Activated CD8-positive, alpha-beta T cell treated with anti-CD3 and anti-CD28 coated beads, Interleukin-2, amount 10 ng/mL, durations not matched to agents 7 days and 5 days (primary cell): ENCODE data around the gene GALR3. TPM values are rescaled to one million over a fixed set of nuclear protein-coding genes. Genes with fewer than 3 reads are reported as not detected.
A peak's percentile ranks its signal among the peaks of the same experiment; 100 is the strongest.

Source experiments
- ATAC-seq: fragments of 150-1000 bp; cut with Tn5 transposase; one replicate; pipeline ENCODE4 v1.10.0; 2021; ENCODE audit warnings: moderate library complexity
- CTCF ChIA-PET: fragments of 350-600 bp; sonication (Branson Sonifier 250); formaldehyde crosslinking; loops from one replicate; lab custom pipeline; 2021; ENCODE audit warnings: antibody characterized with exemption; lab: Charles Lee
- POLR2A ChIA-PET: fragments of 350-600 bp; sonication (Branson Sonifier 250); formaldehyde crosslinking; loops from one replicate; lab custom pipeline; 2021; ENCODE audit warnings: antibody characterized with exemption; lab: Charles Lee
- DNase-seq: peaks from one replicate; pipeline ENCODE4 v3.0.0-alpha.2; 2020
- H3K27ac Mint-ChIP-seq: one replicate; pipeline ENCODE4 v1.8.0; 2021; ENCODE audit warnings: mild to moderate bottlenecking, mixed read lengths
- H3K27me3 Mint-ChIP-seq: one replicate; pipeline ENCODE4 v1.8.0; 2021; ENCODE audit warnings: low read depth, mixed read lengths
- H3K36me3 Mint-ChIP-seq: one replicate; pipeline ENCODE4 v1.8.0; 2021; ENCODE audit warnings: low read depth, mixed read lengths
- H3K4me1 Mint-ChIP-seq: one replicate; pipeline ENCODE4 v1.8.0; 2021; ENCODE audit warnings: low read depth, mixed read lengths
- H3K4me3 Mint-ChIP-seq: one replicate; pipeline ENCODE4 v1.8.0; 2021; ENCODE audit warnings: mild to moderate bottlenecking, mixed read lengths
- H3K9me3 Mint-ChIP-seq: one replicate; pipeline ENCODE4 v1.8.0; 2022; ENCODE audit warnings: mixed read lengths; ENCODE audit not compliant: insufficient read depth
- total RNA-seq, 2 experiments: library from RNA; stranded (reverse); gene quantifications; one replicate each; pipeline ENCODE4 v1.2.3, GENCODE V29; 2021

Gene GALR3, protein sequence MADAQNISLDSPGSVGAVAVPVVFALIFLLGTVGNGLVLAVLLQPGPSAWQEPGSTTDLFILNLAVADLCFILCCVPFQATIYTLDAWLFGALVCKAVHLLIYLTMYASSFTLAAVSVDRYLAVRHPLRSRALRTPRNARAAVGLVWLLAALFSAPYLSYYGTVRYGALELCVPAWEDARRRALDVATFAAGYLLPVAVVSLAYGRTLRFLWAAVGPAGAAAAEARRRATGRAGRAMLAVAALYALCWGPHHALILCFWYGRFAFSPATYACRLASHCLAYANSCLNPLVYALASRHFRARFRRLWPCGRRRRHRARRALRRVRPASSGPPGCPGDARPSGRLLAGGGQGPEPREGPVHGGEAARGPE
- total RNA-seq, result under 1 TPM in 1 of 2 experiments, not detected in 1; 0.24 TPM

DNA sequence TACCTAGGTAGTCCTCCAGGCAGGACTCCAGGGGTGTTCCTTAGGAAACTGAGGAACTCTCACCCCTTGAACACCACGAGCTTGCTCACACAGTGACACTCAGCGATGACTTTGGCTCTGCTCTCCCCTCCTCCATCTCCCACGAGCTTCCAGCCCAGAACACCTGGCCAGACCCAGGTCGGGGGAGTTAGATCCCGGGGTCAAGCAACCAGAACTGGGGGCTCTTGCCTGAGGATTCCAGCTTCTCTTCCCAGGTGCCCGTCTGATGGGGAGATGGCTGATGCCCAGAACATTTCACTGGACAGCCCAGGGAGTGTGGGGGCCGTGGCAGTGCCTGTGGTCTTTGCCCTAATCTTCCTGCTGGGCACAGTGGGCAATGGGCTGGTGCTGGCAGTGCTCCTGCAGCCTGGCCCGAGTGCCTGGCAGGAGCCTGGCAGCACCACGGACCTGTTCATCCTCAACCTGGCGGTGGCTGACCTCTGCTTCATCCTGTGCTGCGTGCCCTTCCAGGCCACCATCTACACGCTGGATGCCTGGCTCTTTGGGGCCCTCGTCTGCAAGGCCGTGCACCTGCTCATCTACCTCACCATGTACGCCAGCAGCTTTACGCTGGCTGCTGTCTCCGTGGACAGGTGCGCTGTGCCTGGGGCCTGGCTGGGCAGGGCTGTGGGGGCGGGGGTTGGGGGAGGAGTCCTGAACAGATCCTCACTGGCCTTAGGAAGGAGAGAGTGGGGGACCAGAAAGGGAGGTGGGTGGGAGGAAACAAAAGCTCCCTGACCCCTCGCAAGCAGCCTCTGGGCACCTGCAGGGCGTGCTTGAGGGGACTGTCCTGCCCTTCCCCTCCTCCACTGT lies at the start of gene GALR3:
TSS of gene GALR3 (plus strand) at position 249 of the 852 bp plus-strand sequence. CDS start at position 274, 25 bp downstream.
- H3K4me1 Mint-ChIP-seq, result peaks cover 16% of the 10 kb centered on the region
- H3K36me3 Mint-ChIP-seq, result peaks cover 4% of the 10 kb centered on the region
- DNase-seq, result no peak
- H3K27me3 Mint-ChIP-seq, result peaks cover 29% of the 10 kb centered on the region
- POLR2A ChIA-PET, result interaction anchor here (1.1 kb wide), 1 partner anchor 142 kb away, joined by 3 read pairs; no protein-coding TSS in a partner anchor
- H3K27ac Mint-ChIP-seq, result no peak within 1 kb of the TSS
- peak within 1 kb of the TSS; percentile 72 for H3K4me3 Mint-ChIP-seq
- CTCF ChIA-PET, result interaction anchor here (1.0 to 1.3 kb wide), 4 partner anchors 10 to 40 kb away, joined by 3 to 6 read pairs (median 4); partner anchors contain the start of genes ANKRD54 and GCAT
- no peak for ATAC-seq
- H3K9me3 Mint-ChIP-seq, result no peaks in the 10 kb centered on the region

DNA sequence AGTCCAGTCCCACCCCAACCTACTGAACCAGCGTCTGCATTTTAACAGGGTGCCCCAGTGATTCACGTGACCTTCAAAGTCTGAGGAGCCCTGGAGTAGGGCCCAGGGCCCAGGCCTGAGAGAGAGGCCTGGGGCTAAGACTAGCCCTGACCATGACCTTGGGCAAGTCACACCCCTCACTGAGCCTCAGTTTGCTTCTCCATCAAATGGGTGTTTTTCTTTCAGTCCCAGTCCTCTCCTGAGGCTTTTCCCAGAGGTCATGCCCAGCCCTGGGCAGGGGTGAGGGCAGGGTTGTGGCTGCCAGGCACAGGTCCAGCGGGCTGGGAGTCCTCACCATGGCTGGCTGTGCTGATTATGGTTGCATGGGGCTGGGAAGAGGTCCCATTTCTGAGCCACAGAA lies 48.5 kb upstream of the GALR3 start:
- CTCF ChIA-PET, result no interaction called here

DNA sequence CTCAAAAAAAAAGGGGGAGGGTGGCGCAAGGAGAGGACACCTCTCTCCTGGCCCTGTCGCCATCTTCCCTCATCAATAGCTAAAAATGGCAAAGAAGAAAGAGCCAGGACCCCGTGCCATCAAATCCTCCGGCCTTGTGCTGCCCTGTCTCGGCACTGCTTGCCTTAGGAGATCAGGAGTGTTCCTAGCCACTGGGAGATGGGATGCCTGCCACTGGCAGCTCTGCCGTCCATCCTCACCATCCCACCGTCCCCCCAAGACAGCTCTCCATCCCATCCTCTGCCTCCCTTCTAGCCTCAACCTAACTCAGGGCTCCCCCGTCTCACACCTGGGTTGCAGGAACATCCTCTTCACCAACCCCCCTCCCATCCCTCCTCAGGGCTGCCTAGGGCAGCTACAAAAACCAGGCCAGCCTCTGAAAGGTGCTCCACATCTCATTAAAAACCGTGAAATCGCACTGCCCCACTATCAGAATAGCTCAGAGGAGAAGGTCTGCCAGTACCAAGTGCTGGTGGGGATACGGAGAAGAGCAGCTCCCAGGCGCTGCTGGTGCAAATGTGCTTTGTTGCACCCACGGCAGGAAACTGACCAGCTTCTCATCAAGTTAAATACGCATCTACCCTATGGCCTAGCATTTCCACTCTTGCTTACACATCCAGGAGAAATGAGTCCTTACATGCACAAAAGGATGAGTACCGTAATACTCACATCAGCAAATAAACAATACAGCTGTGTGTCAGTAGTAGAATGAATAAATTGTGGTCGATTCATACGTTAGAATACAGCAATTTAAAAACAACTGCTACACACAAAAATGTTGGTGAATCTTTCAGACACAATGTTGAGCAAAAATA lies 47.2 kb upstream of the GALR3 start:
- Mint-ChIP-seq H3K4me3 (no peak overlapping the region), H3K9me3 (no peaks in the 10 kb centered on the region), H3K36me3 (peaks cover 13% of the 10 kb centered on the region), H3K27me3 (no peaks in the 10 kb centered on the region), H3K4me1 (no peaks in the 10 kb centered on the region), H3K27ac (peak overlapping the region; percentile 18)
- POLR2A ChIA-PET, result interaction anchor here (0.6 kb wide), 3 partner anchors 231 to 1166 kb away, joined by 3 to 4 read pairs (median 3); no protein-coding TSS in a partner anchor
- CTCF ChIA-PET, result interaction anchor here (0.6 kb wide), 1 partner anchor 150 kb away, joined by 3 read pairs; no protein-coding TSS in a partner anchor
- ATAC-seq (no peak), DNase-seq (no peak)

More for the DNA sequence above, 48.5 kb upstream of the GALR3 start:
- Mint-ChIP-seq H3K4me1 (no peaks in the 10 kb centered on the region), H3K27ac (no peak overlapping the region), H3K27me3 (no peaks in the 10 kb centered on the region), H3K4me3 (no peak overlapping the region), H3K9me3 (no peaks in the 10 kb centered on the region), H3K36me3 (peaks cover 13% of the 10 kb centered on the region)
- POLR2A ChIA-PET, result no interaction called here
- DNase-seq (no peak), ATAC-seq (no peak)

DNA sequence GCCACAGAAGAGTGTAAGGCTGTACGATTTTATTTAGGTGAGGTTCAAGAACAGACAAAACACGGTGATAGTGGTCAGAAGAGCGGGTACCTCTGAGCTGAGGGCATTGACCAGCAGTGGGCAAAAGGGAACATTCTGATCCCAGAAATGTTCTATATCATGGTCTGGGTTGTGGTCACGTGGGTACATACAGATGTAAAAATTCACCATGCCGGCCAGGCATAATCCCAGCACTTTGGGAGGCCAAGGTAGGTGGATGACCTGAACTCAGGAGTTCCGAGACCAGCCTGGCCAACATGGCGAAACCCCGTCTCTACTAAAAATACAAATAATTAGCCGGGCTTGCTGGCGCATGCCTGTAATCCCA lies 46.6 kb upstream of the GALR3 start:
- Mint-ChIP-seq H3K36me3 (peaks cover 13% of the 10 kb centered on the region), H3K9me3 (no peaks in the 10 kb centered on the region), H3K4me3 (no peak overlapping the region), H3K4me1 (no peaks in the 10 kb centered on the region), H3K27ac (no peak overlapping the region), H3K27me3 (no peaks in the 10 kb centered on the region)
- DNase-seq, result no peak
- no peak for ATAC-seq
- CTCF ChIA-PET, result interaction anchor here (0.6 kb wide), 1 partner anchor 150 kb away, joined by 3 read pairs; no protein-coding TSS in a partner anchor
- POLR2A ChIA-PET, result interaction anchor here (0.6 kb wide), 1 partner anchor 747 kb away, joined by 3 read pairs; no protein-coding TSS in a partner anchor

GRCh38 chr22:37777122-37777687 lies 46.0 kb upstream of the GALR3 start:
- H3K27me3 Mint-ChIP-seq, result no peaks in the 10 kb centered on the region
- CTCF ChIA-PET, result no interaction called here
- no peak overlapping the region for H3K4me3 Mint-ChIP-seq

GRCh38 chr22:37778370-37779009 lies 44.7 kb upstream of the GALR3 start:
- H3K27ac Mint-ChIP-seq, result no peak overlapping the region
- DNase-seq (no peak), ATAC-seq (no peak)
- H3K4me3 Mint-ChIP-seq, result no peak overlapping the region
- ChIA-PET POLR2A (no interaction called here), CTCF (no interaction called here)
- H3K9me3 Mint-ChIP-seq, result no peaks in the 10 kb centered on the region
- H3K36me3 Mint-ChIP-seq, result peaks cover 3% of the 10 kb centered on the region
- no peaks in the 10 kb centered on the region for H3K27me3 Mint-ChIP-seq
- no peaks in the 10 kb centered on the region for H3K4me1 Mint-ChIP-seq

More at GRCh38 chr22:37777122-37777687, 46.0 kb upstream of the GALR3 start:
- POLR2A ChIA-PET, result no interaction called here
- Mint-ChIP-seq H3K36me3 (peaks cover 9% of the 10 kb centered on the region), H3K9me3 (no peaks in the 10 kb centered on the region), H3K4me1 (no peaks in the 10 kb centered on the region), H3K27ac (no peak overlapping the region)
- no peak for DNase-seq
- no peak for ATAC-seq

DNA sequence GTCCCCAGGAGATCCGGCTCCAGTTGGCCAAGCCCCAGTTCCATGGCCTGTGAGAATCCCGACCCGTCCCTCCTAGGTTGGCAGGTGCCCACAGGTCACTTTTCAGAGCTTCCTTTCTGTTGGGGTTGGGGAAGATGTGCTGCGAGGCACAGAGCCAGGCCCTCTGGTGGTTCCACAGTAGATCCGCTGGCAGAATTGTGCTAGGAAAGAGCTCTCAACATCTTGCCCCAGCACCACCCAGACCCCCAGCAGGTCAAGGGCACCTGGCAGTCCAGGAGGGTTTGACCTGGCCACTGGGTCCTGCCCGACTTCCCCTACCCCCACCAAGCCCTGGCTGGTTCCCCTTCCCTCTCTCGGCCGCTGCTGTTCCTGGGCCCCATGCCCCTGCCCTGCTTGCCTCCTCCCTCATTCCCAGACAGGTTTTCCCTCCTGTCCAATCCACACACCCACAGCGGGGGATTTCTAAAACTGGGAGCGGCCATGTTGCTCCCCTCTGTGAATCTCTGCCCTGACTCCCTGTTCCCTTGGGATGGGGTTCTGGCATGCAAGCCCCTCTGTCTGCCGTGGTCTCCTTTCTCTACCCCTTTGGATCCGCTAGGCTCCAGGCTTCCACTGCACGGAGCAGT lies 41.6 kb upstream of the GALR3 start:
- Mint-ChIP-seq H3K9me3 (no peaks in the 10 kb centered on the region), H3K27ac (no peak overlapping the region), H3K36me3 (no peaks in the 10 kb centered on the region), H3K4me1 (no peaks in the 10 kb centered on the region), H3K4me3 (no peak overlapping the region), H3K27me3 (no peaks in the 10 kb centered on the region)
- no peak for DNase-seq
- CTCF ChIA-PET, result interaction anchor here (0.6 kb wide), 1 partner anchor 624 kb away, joined by 3 read pairs; no protein-coding TSS in a partner anchor
- POLR2A ChIA-PET, result interaction anchor here (0.6 to 1.2 kb wide), 2 partner anchors 13 to 237 kb away, joined by 3 to 5 read pairs; no protein-coding TSS in a partner anchor
- no peak for ATAC-seq

- Mint-ChIP-seq H3K36me3 (no peaks in the 10 kb centered on the region), H3K4me3 (no peak overlapping the region), H3K27me3 (no peaks in the 10 kb centered on the region), H3K9me3 (no peaks in the 10 kb centered on the region), H3K27ac (no peak overlapping the region), H3K4me1 (no peaks in the 10 kb centered on the region)
- CTCF ChIA-PET, result no interaction called here
- POLR2A ChIA-PET, result interaction anchor here (0.6 kb wide), 1 partner anchor 236 kb away, joined by 3 read pairs; no protein-coding TSS in a partner anchor
- no peak for DNase-seq
- ATAC-seq, result no peak
Measured at GRCh38 chr22:37782340-37783168, 40.6 kb upstream of the GALR3 start.

DNA sequence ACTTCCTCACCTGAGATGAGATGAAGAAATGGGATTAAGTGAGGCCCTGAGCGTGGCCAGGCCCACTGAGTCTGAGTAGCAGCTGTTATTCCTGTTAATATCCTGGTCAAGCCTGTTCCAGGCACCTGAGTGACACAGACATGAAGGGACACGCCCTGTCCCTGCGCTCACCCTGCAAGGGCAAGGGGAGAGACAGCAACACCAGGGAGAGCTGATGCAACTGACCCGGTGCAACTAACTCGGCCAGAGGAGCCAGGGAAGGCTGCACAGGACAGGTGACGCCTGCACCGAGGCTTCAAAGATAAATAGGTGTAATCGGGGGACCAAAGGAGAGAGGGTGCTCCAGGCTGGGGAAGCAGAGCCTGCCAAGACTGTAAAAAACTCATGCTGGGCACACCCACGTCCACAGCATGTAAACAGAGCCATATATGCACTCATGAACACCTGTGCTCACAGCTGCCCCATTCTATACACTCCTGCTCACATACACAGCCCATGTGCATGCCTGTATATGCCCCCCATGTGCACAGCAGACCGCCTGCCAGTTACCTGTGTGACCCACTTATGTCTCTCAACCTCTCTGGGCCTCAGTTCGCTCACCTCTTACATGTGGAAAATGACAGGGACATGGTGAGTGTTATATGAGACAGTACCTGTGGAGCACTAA lies 38.2 kb upstream of the GALR3 start:
- CTCF ChIA-PET, result no interaction called here

More for the DNA sequence above, 38.2 kb upstream of the GALR3 start:
- H3K27ac Mint-ChIP-seq, result no peak overlapping the region
- H3K4me3 Mint-ChIP-seq, result no peak overlapping the region
- H3K36me3 Mint-ChIP-seq, result no peaks in the 10 kb centered on the region
- H3K27me3 Mint-ChIP-seq, result no peaks in the 10 kb centered on the region
- ATAC-seq, result no peak
- no peaks in the 10 kb centered on the region for H3K9me3 Mint-ChIP-seq
- POLR2A ChIA-PET, result no interaction called here
- H3K4me1 Mint-ChIP-seq, result no peaks in the 10 kb centered on the region
- DNase-seq, result no peak
